Natural killer cell (primary cell): Measurements from ENCODE around the gene GIGYF2. TPM values are rescaled to one million over a fixed set of nuclear protein-coding genes. Genes with fewer than 3 reads are reported as not detected.

Experiments used
- ATAC-seq, 3 donors: fragments of 150-1000 bp in 2 of 3; fragments of 200-7000 bp in 1 of 3; cut with Tn5 transposase; 1 replicate in 1 of 3; 2 replicates in 2 of 3; pipeline ENCODE4 v1.10.0; 2021; ENCODE audit warnings: mild to moderate bottlenecking in 2 of 3, moderate library complexity in 2 of 3
- DNase-seq, 2 donors: peaks; one replicate each; pipeline versions ENCODE4 v3.0.0 to v3.0.0-alpha.2; 2013 to 2021; ENCODE audit warnings: mixed read lengths in 1 of 2
- H3K27ac ChIP-seq: one replicate; pipeline ENCODE4 v1.5.1; 2013; ENCODE audit warnings: mild to moderate bottlenecking, low read length
- H3K27me3 ChIP-seq: one replicate; pipeline ENCODE4 v1.6.1; 2013; ENCODE audit warnings: low read length; ENCODE audit not compliant: control insufficient read depth, insufficient read depth
- H3K36me3 ChIP-seq: one replicate; pipeline ENCODE4 v1.6.1; 2013; ENCODE audit warnings: low read length; ENCODE audit not compliant: control insufficient read depth, insufficient read depth
- H3K4me1 ChIP-seq: one replicate; pipeline ENCODE4 v1.6.1; 2013; ENCODE audit warnings: low read length; ENCODE audit not compliant: control insufficient read depth, insufficient read depth
- H3K4me3 ChIP-seq: one replicate; pipeline ENCODE4 v1.5.1; 2013; ENCODE audit warnings: low read length
- H3K9me3 ChIP-seq: one replicate; pipeline ENCODE4 v1.6.1; 2013; ENCODE audit warnings: low read length; ENCODE audit not compliant: control insufficient read depth, insufficient read depth
- H3K27ac Mint-ChIP-seq, 2 donors: one replicate each; pipeline ENCODE4 v1.8.0; 2022; ENCODE audit warnings: mild to moderate bottlenecking in 2 of 2, mixed read lengths in 2 of 2, moderate library complexity in 1 of 2
- H3K27me3 Mint-ChIP-seq, 2 donors: one replicate each; pipeline ENCODE4 v1.8.0; 2022; ENCODE audit warnings: low read depth in 2 of 2, mixed read lengths in 2 of 2
- H3K36me3 Mint-ChIP-seq: one replicate; pipeline ENCODE4 v1.8.0; 2022; ENCODE audit warnings: mixed read lengths
- H3K4me1 Mint-ChIP-seq, 2 donors: one replicate each; pipeline ENCODE4 v1.8.0; 2022; ENCODE audit warnings: mixed read lengths in 2 of 2
- H3K4me3 Mint-ChIP-seq: one replicate; pipeline ENCODE4 v1.8.0; 2022; ENCODE audit warnings: mild to moderate bottlenecking, moderate library complexity, mixed read lengths
- H3K9me3 Mint-ChIP-seq, 2 donors: one replicate each; pipeline ENCODE4 v1.8.0; 2022; ENCODE audit warnings: mixed read lengths in 2 of 2
- CTCF ChIP-seq: fragments of 200-600 bp; IDR thresholded peaks from one replicate; pipeline ENCODE4 v1.8.0; 2022; ENCODE audit warnings: antibody characterized with exemption
- WGBS: methylation state at CpG from one replicate; pipeline ENCODE4 v1.1.7; 2013; ENCODE audit warnings: missing lambda C conversion rate; ENCODE audit not compliant: insufficient coverage; 5-methylcytosine and 5-hydroxymethylcytosine counted together
- intact Hi-C: fragments of 100-400 bp; cut with micrococcal nuclease; formaldehyde crosslinking; loops from one replicate; pipeline ENCODE4 v1.14.2; 2022
- total RNA-seq, 4 donors: library from RNA; stranded (reverse); fragments of 120-200 nt in 1 of 4; gene quantifications; one replicate each; pipeline versions ENCODE4 v1.2.3 to v1.2.4, GENCODE V29; 2013 to 2022

Gene GIGYF2
- total RNA-seq, 3 donors from 2014 or later (not counting 1 experiment from before 2014, with no cell fraction given) = 73.6 to 85.3 (median 80.1) TPM

- ATAC-seq = no peak
- peaks cover 20% of the 10 kb centered on the region for H3K36me3 Mint-ChIP-seq
- no peaks in the 10 kb centered on the region for H3K27me3 ChIP-seq
Observed at GRCh38 chr2:232787806-232788205, 90.7 kb downstream of the GIGYF2 start.

GRCh38 chr2:232789082-232789481 lies 92.0 kb downstream of the GIGYF2 start:
- no peak overlapping the region for H3K27ac Mint-ChIP-seq
- H3K27ac ChIP-seq = no peak overlapping the region
- H3K36me3 ChIP-seq = peaks cover 67% of the 10 kb centered on the region
- TF ChIP-seq CTCF = no peak
- no peaks in the 10 kb centered on the region for H3K9me3 ChIP-seq
- no peaks in the 10 kb centered on the region for H3K4me1 Mint-ChIP-seq
- DNase-seq (no peak), ATAC-seq (no peak)
- peaks cover 20% of the 10 kb centered on the region for H3K36me3 Mint-ChIP-seq
- H3K9me3 Mint-ChIP-seq = no peaks in the 10 kb centered on the region
- no peaks in the 10 kb centered on the region for H3K27me3 Mint-ChIP-seq
- WGBS = over 99% methylated on average over 4 of the region's 4 CpGs
- no peaks in the 10 kb centered on the region for H3K27me3 ChIP-seq
- H3K4me1 ChIP-seq = no peaks in the 10 kb centered on the region
- H3K4me3 ChIP-seq = no peak overlapping the region
- H3K4me3 Mint-ChIP-seq = no peak overlapping the region
- intact Hi-C loops = no loop called here

More at GRCh38 chr2:232787806-232788205, 90.7 kb downstream of the GIGYF2 start:
- H3K36me3 ChIP-seq = peaks cover 55% of the 10 kb centered on the region
- no peak for DNase-seq
- no peaks in the 10 kb centered on the region for H3K4me1 Mint-ChIP-seq
- H3K27me3 Mint-ChIP-seq = no peaks in the 10 kb centered on the region
- no peaks in the 10 kb centered on the region for H3K4me1 ChIP-seq
- H3K27ac ChIP-seq = no peak overlapping the region
- no peak for TF ChIP-seq CTCF
- no peak overlapping the region for H3K4me3 ChIP-seq
- no peaks in the 10 kb centered on the region for H3K9me3 Mint-ChIP-seq
- intact Hi-C loops = no loop called here
- no peaks in the 10 kb centered on the region for H3K9me3 ChIP-seq
- no peak overlapping the region for H3K27ac Mint-ChIP-seq
- H3K4me3 Mint-ChIP-seq = no peak overlapping the region

GRCh38 chr2:232791518-232791917 lies 94.4 kb downstream of the GIGYF2 start:
- H3K4me3 ChIP-seq = no peak overlapping the region
- ATAC-seq (no peak), DNase-seq (no peak)
- Mint-ChIP-seq H3K4me1 (no peaks in the 10 kb centered on the region), H3K4me3 (no peak overlapping the region), H3K27me3 (no peaks in the 10 kb centered on the region), H3K36me3 (peaks cover 29% of the 10 kb centered on the region), H3K27ac (no peak overlapping the region), H3K9me3 (no peaks in the 10 kb centered on the region)
- H3K9me3 ChIP-seq = no peaks in the 10 kb centered on the region
- no peaks in the 10 kb centered on the region for H3K4me1 ChIP-seq
- intact Hi-C loops = no loop called here
- WGBS = 96% methylated on average over 3 of the region's 4 CpGs
- no peaks in the 10 kb centered on the region for H3K27me3 ChIP-seq
- no peak for TF ChIP-seq CTCF
- H3K36me3 ChIP-seq = peaks cover 88% of the 10 kb centered on the region
- H3K27ac ChIP-seq = no peak overlapping the region

- H3K4me3 Mint-ChIP-seq = no peak overlapping the region
- ATAC-seq (no peak), DNase-seq (no peak)
- Histone ChIP-seq H3K27me3 (no peaks in the 10 kb centered on the region), H3K27ac (no peak overlapping the region), H3K4me1 (no peaks in the 10 kb centered on the region), H3K9me3 (no peaks in the 10 kb centered on the region), H3K36me3 (peaks cover 78% of the 10 kb centered on the region), H3K4me3 (no peak overlapping the region)
- no peaks in the 10 kb centered on the region for H3K9me3 Mint-ChIP-seq
- over 99% methylated on average over 4 of the region's 4 CpGs for WGBS
- no peaks in the 10 kb centered on the region for H3K4me1 Mint-ChIP-seq
- intact Hi-C loops = no loop called here
- TF ChIP-seq CTCF = no peak
- no peaks in the 10 kb centered on the region for H3K27me3 Mint-ChIP-seq
- H3K27ac Mint-ChIP-seq = no peak overlapping the region
- peaks cover 29% of the 10 kb centered on the region for H3K36me3 Mint-ChIP-seq
Observed at GRCh38 chr2:232793271-232793670, 96.1 kb downstream of the GIGYF2 start.
